Measurements from ENCODE around the gene ATG12. TPM values are rescaled to one million over a fixed set of nuclear protein-coding genes. Genes with fewer than 3 reads are reported as not detected.
A peak's percentile ranks its signal among the peaks of the same experiment; 100 is the strongest.

The ATG12 gene
- total and polyA plus RNA-seq, 2 experiments from 2014 or later = 52.6 to 109 TPM

- no peak for ATAC-seq
These were observed 43.1 kb downstream of the ATG12 start for GRCh38 chr5:115798252-115798651.

More at GRCh38 chr5:115798252-115798651, 43.1 kb downstream of the ATG12 start:
- 0 out of 2 replicates have a peak overlapping the region, but pooled peaks have one; percentile 10 for H2AFZ ChIP-seq
- no peak overlapping the region for H3K4me3 ChIP-seq
- Mint-ChIP-seq H3K27ac (no peak overlapping the region), H3K4me1 (no peaks in the 10 kb centered on the region), H3K4me3 (no peak overlapping the region), H3K36me3 (ENCODE audit: low read depth) (no peaks in the 10 kb centered on the region), H3K27me3 (ENCODE audit: insufficient read depth, low read depth, poor library complexity) (no peaks in the 10 kb centered on the region), H3K9me3 (no peaks in the 10 kb centered on the region)
- DNase-seq (ENCODE audit: low spot score) = no peak
- TF ChIP-seq CTCF (conservative IDR thresholded peaks at IDR 0.05; ENCODE audit: low read depth in 2 of 2) (no peak), POLR2AphosphoS5 (IDR thresholded peaks at IDR 0.05; ENCODE audit: low read depth) (no peak), STAT1 (IDR thresholded peaks at IDR 0.05; ENCODE audit: unreplicated experiment) (no peak), ZNF114 (CRISPR knock-in tag; IDR thresholded peaks at IDR 0.05) (no peak), EZH2 (IDR thresholded peaks at IDR 0.05; ENCODE audit: low read depth, unreplicated experiment) (no peak), EZH2phosphoT487 (IDR thresholded peaks at IDR 0.05; ENCODE audit: unreplicated experiment) (no peak), JUNB (IDR thresholded peaks at IDR 0.05; ENCODE audit: unreplicated experiment) (no peak), ZNF331 (CRISPR knock-in tag; IDR thresholded peaks at IDR 0.05; ENCODE audit: low read depth) (no peak), ZNF462 (CRISPR knock-in tag; IDR thresholded peaks at IDR 0.05) (no peak), CREB1 (CRISPR knock-in tag; IDR thresholded peaks at IDR 0.05; ENCODE audit: low read depth) (no peak)
- TF ChIP-seq, protein P1, sequence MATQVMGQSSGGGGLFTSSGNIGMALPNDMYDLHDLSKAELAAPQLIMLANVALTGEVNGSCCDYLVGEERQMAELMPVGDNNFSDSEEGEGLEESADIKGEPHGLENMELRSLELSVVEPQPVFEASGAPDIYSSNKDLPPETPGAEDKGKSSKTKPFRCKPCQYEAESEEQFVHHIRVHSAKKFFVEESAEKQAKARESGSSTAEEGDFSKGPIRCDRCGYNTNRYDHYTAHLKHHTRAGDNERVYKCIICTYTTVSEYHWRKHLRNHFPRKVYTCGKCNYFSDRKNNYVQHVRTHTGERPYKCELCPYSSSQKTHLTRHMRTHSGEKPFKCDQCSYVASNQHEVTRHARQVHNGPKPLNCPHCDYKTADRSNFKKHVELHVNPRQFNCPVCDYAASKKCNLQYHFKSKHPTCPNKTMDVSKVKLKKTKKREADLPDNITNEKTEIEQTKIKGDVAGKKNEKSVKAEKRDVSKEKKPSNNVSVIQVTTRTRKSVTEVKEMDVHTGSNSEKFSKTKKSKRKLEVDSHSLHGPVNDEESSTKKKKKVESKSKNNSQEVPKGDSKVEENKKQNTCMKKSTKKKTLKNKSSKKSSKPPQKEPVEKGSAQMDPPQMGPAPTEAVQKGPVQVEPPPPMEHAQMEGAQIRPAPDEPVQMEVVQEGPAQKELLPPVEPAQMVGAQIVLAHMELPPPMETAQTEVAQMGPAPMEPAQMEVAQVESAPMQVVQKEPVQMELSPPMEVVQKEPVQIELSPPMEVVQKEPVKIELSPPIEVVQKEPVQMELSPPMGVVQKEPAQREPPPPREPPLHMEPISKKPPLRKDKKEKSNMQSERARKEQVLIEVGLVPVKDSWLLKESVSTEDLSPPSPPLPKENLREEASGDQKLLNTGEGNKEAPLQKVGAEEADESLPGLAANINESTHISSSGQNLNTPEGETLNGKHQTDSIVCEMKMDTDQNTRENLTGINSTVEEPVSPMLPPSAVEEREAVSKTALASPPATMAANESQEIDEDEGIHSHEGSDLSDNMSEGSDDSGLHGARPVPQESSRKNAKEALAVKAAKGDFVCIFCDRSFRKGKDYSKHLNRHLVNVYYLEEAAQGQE (IDR thresholded peaks at IDR 0.05; ENCODE audit: unreplicated experiment) = no peak
- H3F3A ChIP-seq (replicated peaks; ENCODE audit: low read depth) = no peaks in the 10 kb centered on the region
- H3K4me1 ChIP-seq (ENCODE audit: insufficient read depth) = no peaks in the 10 kb centered on the region
- no peaks in the 10 kb centered on the region for H3K27me3 ChIP-seq (ENCODE audit: insufficient read depth)
- no peak overlapping the region for H3K4me2 ChIP-seq
- no peaks in the 10 kb centered on the region for H3K9me2 ChIP-seq (ENCODE audit: insufficient read depth)
- H4K20me1 ChIP-seq (replicated peaks; ENCODE audit: insufficient read depth) = no peaks in the 10 kb centered on the region
- H3K79me2 ChIP-seq (replicated peaks; ENCODE audit: insufficient read depth) = no peaks in the 10 kb centered on the region
- H3K27ac ChIP-seq (ENCODE audit: low read depth) = no peak overlapping the region
- H3K36me3 ChIP-seq (ENCODE audit: insufficient read depth) = no peaks in the 10 kb centered on the region

Data from GM23338 (cell line).